CD4-positive, alpha-beta T cell treated with Interleukin-2 at 100 ng/mL for 4 hours (primary cell): ENCODE results near the gene TARS1.
A peak's percentile ranks its signal among the peaks of the same experiment; 100 is the strongest.

Experiments
- DNase-seq: peaks from one replicate; pipeline ENCODE4 v3.0.0-alpha.2; 2020; ENCODE audit warnings: low spot score

TARS1 gene

GRCh38 chr5:33440482-33441240, at the start of gene TARS1:
TARS1 (plus strand) TSS chr5:33440965; CDS start chr5:33441087, 122 bp downstream.
- DNase-seq = peak; percentile 96

- DNase-seq = no peak
Observed at GRCh38 chr5:33398501-33398900, 42.3 kb upstream of the TARS1 start.

GRCh38 chr5:33400675-33401074, 40.1 kb upstream of the TARS1 start:
- DNase-seq = no peak

GRCh38 chr5:33401482-33402390, 39.0 kb upstream of the TARS1 start:
- no peak for DNase-seq

- no peak for DNase-seq
Observed at GRCh38 chr5:33403187-33403586, 37.6 kb upstream of the TARS1 start.

GRCh38 chr5:33408816-33409215, 31.9 kb upstream of the TARS1 start:
- DNase-seq = no peak

GRCh38 chr5:33409435-33410170, 31.2 kb upstream of the TARS1 start:
- DNase-seq = no peak

- DNase-seq = no peak
Observed at GRCh38 chr5:33410221-33410620, 30.5 kb upstream of the TARS1 start.

- no peak for DNase-seq
Observed at GRCh38 chr5:33411498-33411897, 29.3 kb upstream of the TARS1 start.

GRCh38 chr5:33415811-33416354, 24.9 kb upstream of the TARS1 start:
- no peak for DNase-seq

GRCh38 chr5:33417632-33418031, 23.1 kb upstream of the TARS1 start:
- no peak for DNase-seq

- no peak for DNase-seq
Observed at GRCh38 chr5:33420946-33421345, 19.8 kb upstream of the TARS1 start.

GRCh38 chr5:33422191-33422590, 18.6 kb upstream of the TARS1 start:
- DNase-seq = no peak

GRCh38 chr5:33423018-33423630, 17.6 kb upstream of the TARS1 start:
- DNase-seq = no peak

- DNase-seq = no peak
Observed at GRCh38 chr5:33425314-33425713, 15.5 kb upstream of the TARS1 start.

GRCh38 chr5:33430983-33431382, 9.8 kb upstream of the TARS1 start:
- DNase-seq = no peak

- no peak for DNase-seq
Observed at GRCh38 chr5:33432656-33433055, 8.1 kb upstream of the TARS1 start.

GRCh38 chr5:33433303-33434240, 7.2 kb upstream of the TARS1 start:
- DNase-seq = no peak

- peak; percentile 79 for DNase-seq
Observed at GRCh38 chr5:33435893-33436490, 4.8 kb upstream of the TARS1 start.

- DNase-seq = no peak
Observed at GRCh38 chr5:33438996-33439395, 1.8 kb upstream of the TARS1 start.
